ENCODE data around the gene CDKAL1.
"Not testable (repeated sequence)": the region's sequence is repeated elsewhere in the genome, so short reads cannot be mapped to it uniquely, and the experiment has no call there.

Gene CDKAL1

DNA sequence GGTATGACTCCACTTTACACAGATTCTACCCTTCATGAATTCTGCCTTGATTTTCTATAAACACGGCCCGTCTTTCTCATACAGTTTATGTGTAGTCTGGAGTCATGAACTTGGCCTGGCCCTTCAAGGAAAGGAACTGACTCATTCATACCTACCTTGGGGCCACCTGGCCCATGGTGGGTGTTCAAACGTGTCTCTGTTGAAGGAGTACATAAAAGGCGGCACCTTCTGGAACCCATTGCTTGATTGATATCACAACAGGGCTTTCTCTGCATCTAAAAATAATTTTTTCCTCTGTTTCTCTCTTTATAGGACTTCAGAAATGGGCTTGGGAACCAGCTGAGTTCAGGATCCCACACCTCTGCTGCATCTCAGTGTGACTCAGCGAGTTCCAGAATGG lies 696.3 kb downstream of the CDKAL1 start:
- DNase-seq, result no peak

DNA sequence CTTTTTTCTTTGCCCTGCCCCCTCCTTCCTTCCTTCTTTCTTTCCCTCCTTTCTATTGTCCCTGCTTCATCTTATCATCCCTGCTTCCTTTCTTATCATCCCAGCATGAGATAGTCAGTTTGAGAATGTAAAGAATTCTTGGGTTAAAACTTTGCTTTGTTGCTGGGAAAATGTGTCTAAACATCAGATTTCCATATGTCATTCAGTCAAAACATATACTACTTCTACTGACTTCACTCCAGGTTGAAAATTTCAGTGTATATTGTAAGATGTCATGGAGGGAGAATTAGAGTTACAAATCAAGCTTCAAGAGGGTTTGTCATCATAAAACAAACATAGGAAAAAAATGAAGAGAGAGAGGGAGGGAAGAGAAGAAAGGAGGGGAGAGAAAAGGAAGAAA lies 700.9 kb downstream of the CDKAL1 start:
- DNase-seq, result no peak

DNA sequence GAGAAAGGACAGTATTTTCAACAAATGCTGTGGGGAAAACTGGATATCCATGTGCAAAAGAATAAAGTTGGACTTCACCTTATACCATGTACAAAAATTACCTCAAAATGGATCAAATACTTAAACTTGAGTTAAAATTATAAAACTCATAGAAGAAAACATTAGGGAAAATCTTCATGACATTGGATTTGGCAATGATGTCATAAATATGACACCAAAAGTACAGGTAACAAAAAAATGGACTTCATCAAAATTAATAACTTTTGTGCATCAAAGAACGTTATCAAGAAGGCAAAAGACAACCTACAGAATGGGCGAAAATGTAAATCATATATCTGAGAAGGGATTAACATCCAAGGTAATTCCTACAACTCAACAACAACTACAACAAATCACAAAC lies 704.0 kb downstream of the CDKAL1 start:
- no peak for DNase-seq

DNA sequence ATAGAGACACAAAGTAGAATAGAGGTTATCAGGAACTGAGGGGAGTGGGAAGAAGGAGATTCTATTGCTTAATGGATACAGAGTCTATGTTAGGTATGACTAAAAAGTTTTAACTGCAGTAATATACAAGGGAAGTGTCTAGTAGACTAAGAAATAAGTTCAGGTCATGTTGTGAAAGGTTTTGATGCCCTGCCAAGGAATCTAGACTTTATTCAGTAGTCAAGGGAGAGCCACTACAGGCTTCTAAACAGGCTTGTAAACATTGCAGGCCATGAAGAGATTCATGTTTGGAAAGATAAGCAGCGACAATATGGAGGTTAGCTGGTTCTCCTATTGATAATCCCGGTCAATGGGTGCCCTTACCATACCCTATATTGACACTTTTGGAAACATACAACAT lies 706.5 kb downstream of the CDKAL1 start:
- no peak for DNase-seq

DNA sequence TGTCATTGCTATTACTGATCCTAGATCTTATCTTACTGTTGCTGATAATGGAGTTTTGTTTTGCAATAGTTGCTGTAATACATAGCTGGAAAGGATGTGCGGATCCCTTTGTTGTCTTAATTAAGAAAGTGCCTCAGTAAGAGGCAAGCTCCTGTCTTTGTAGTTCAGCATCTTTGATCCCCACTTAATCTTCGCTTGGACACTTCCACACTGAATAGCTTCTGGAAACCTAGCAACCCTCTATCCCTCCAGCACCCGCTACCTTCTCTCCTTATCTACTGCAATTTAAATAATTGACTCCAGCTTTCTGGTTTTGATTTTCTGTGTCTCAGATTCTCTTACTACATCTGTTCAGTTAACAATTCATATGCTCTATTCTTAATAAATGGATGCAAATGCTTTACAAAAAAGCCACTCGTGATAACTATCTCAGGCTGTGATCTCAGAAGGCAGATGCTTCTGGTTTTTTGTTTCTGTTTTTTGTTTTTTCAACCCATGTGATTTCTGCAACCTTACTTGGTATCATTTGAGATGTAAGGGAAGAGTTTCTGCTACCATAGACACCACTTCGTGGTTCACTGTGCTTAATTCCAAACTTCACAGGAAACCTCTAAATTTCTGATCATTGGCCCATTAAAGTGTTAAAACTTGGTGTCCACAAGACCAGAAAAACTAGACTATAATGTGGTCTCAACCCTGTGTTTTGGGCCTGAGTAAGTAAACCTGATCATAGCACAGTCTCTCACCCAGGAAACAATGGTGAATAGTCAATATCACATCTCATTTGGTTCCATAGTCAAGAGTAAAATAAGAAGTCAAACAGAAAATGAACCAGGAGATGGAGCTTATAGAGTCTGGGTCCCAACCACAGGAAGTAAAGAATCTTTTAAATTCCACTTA lies 707.2 kb downstream of the CDKAL1 start:
- no peak for DNase-seq

DNA sequence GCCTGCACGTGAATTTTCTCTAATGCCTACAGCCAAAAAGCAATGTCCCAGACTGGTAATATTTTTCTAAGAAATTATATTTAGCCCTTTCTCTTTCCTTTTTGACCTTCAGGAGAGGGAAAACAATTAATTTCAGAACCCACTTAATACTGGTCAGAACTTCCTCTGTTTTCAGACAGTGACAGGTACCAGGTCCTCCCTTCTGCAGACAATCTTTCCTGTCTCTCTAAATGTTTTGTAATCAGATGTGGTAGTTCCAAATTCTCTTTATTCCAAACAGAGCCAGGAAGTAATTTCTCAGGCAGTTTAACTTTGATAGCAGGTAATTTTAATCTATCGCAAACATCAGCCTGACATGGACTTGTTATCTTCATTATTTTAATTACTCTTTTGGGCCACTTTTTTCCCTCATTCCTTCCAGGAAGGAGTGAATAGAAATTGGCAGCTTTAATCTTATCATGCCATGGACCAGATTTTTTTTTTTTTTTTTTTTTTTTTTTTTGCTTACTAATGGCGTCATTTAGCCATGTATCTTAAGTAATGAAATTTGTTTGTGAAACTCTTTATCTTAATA lies 710.7 kb downstream of the CDKAL1 start:
- no peak for DNase-seq

DNA sequence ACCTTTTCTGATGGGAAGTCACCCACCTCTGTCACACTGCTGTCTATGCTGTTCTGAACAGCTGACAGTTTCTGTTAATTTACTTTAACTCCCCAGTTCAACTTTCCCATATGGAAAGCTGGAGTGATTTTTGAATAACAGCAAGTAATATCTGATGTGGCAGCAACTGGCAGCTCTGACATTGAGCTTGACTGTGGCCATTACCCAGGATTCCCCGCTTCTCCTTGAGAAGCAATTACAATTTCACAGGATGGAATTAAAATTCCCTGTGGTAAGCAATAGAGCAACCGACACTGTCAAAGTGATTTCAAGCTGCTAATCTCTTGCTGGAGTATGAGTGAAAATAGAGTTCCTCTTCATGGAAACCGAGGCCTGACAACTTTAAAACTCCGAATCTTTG lies 711.2 kb downstream of the CDKAL1 start:
- DNase-seq, result no peak

DNA sequence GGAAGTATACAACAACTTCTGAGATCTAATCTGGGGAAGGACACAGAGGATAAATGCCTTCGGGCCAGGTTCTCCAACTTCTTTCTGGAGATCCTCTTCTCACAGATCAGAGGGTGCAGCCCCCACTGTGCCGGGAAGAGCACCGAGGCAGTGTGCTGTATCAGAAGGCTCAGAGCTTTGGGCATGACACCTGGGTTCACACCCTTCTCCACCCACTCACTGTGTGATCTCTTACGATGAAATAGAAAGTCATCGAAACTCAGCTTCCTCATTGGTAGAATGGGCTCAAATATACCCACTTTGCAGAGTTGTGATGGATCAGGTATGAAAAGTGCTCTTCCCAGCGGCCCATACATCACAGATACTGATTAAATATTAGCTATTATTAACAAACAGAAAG lies 711.8 kb downstream of the CDKAL1 start:
- no peak for DNase-seq

DNA sequence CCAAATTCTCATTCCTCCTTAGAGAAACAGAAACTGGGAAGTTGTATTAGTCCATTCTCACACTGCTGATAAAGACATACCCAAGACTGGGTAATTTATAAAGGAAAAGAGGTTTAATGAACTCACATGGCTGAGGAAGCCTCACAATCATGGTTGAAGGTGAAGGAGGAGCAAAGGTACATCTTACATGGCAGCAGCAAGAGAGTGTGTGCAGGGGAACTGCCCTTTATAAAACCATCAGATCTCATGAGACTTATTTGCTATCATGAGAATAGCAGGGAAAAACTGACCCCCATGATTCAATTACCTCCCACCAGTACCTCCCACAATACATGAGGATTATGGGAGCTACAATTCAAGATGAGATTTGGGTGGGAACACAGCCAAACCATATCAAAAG lies 720.2 kb downstream of the CDKAL1 start:
- DNase-seq, result not testable (repeated sequence)

DNA sequence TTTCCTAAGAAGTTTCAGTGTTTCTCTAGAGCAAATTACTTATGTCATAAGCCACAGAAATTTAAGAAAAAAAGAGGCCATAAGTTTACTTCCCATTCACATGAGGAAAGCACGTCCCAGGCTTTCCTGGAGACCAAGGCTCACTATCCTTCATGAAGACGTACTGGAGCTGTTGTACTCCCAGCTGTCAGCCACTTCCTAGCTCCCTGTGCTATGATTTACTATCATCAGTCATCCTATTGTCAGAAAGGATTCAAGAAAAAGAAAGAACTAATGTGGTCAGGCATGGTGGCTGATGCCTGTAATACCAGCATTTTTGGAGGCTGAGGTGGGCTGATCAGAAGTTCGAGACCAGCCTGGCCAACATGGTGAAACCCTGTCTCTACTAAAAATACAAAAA lies 721.9 kb downstream of the CDKAL1 start:
- DNase-seq, result no peak

DNA sequence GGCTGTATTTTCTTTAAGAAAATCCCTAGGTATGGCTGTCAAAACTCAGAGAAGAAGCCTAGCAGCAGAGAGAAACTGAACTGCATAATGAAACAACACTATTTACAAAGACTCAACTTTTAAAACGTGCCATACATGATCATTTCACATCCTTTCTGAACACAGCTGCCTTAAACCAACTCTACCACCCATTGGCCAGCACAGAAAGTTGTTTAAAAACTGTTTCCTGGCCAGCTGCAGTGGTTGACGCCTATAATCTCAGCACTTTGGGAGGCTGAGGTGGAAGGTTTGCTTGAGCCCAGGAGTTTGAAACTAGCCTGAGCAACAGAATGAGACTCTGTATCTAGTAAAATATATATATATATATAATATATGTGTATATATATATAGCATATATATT lies 722.9 kb downstream of the CDKAL1 start:
- DNase-seq, result no peak

DNA sequence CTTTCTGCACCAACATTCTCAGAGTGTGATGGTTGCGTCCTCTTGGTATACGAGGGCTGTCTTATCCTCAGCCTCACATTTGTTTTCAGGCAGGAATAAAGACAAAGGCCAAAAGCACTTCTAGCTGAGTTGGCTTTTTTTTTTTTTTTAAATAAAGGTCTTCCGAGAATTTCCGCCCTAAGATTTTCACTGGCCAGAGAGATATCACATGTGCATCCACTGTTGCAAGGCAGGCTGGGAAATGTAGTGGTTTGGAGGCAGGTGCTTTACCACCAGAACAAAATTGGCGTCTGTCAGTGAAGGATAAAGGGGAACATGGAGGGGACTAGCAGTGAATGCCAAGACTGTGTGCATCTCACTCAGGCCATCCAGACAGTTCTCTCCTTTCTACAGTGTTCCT lies 724.4 kb downstream of the CDKAL1 start:
- DNase-seq, result no peak

DNA sequence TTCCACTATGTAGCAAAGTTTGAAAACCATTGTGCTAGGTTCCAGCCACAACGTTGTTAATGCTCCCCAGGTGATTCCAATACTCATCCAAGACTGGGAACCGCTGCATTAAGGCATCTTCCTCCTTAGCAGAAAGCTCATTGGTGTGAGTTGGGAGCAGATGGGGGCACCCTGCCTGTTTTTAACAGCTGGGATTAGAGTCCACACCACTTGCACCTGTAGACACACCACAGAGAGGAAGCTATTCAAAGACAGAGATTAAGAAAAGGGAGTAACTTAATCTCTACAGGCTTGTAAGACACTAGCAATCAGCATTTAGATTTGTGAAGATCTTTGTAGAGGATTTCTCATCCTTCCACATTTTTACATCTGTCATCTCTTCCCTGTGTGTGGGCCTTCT lies 725.4 kb downstream of the CDKAL1 start:
- DNase-seq, result no peak

DNA sequence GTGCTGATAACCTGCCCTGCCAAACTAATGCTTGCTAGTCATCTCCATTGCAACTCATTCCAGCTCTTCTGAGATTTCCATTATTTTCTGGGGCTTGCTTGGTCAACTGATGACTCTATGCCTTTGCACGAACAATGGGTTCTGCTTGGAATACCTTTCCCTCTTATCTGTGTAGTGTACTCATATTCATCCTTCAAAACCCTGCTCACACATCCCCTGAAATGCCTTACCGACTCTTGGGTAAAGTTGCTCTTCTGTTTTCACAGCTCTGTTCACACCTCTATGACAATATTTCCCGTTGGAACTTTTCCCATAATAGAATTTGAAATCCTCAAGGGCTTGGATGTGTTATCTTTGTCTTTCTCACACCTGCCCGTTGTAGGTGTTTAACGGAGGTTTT lies 728.2 kb downstream of the CDKAL1 start:
- no peak for DNase-seq

DNA sequence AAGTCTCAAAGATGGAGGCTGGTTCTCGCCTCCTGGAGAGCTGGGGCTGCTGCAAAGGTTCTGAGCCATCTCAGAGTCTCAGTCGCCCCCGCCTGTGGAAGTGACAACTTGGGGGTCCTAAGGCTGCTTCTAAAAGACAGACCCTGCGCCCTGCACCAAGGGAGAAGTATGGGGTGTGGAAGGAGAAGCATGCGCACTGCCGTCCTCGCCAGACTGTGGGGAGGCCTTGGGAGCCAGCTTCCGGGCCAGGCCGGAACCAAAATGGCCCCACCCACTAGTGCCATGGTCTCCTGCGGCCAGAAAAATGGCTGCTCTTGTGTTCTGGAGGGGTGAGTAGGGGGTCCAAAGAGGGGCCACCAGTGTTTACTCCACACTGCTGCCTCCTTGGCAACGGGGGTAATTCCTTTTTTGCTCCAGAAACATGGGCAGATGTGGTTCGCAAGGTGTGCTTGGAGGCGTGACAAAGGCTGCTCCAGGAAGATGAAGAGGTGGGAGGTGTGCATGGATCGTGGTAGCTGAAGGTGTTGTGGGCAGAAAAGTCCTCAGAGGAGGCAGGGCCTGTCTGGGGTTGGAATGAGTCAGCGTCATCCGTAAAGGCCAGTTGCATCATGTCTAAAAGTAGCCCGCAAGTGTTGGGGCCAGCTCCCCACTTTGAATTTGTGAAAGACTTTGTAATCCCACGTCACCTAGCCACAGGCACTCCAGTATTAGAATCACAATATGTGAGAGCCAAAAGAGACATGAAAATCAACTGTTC lies 729.5 kb downstream of the CDKAL1 start:
- DNase-seq, result no peak

DNA sequence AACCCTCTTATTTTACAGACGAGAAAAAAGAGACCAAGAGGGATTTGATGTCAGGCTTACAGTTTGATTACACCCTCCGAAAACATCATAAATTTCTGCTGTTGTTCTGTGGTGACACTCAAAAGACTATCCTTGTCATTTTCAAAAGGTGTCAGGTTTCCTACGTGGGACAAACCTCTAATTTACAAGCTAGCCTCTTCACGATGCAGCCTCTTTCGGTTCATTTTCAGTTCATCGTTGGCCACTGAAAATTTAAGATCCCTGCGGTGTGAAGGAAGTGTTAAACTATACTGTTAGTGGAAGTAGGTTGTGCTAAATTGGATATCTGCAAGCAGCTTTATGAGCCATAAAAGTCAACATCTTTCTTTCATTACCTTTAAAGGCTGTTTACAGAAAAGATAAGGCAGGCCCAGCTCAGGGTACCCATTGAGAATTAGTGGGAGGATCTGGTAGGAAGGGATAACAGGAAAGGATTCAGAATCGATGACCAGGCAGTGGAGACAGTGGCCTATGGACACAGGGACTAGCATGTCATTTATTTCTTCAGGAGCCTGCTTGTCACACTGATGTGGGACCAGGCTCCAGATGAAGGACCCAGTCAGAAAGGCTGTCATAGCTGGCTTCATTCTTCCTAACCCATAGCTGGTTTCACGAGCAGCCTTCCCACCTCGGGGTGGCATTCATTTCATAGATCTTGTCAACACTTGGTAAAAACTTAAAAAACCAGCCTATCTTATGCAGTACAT lies 730.2 kb downstream of the CDKAL1 start:
- DNase-seq, result no peak

DNA sequence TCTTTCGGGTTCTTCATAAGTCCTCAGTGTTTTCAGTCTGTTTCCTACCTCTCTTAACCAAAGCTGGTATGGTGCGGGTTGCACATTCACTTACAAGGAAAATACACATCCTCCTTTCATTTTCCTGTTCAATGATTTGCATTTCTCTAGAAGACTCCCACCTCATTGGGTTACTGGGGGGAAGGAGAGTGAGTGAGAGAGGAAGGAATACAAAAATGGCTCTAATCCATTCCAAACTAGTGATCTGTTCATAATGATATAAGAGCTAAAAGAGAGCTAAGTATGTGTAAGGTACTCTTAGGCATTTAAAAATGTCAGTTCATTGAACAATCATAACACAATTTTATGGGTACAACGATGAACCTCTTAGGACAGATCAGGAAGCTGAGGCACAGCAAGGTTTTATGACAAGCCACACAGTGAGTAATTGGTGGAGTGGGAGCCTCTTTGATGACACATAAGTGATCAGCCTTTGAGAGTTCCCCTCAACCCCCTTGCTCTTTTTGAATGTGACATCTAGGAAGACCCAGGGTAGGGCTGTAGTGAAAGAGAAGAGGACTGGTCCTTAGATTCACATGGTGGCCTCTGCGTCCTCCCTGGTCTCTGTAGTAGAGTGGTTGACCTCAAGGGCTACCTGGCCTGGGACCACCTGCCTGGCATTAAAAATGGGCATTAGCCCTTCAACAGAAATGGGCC lies 730.9 kb downstream of the CDKAL1 start:
- no peak for DNase-seq

DNA sequence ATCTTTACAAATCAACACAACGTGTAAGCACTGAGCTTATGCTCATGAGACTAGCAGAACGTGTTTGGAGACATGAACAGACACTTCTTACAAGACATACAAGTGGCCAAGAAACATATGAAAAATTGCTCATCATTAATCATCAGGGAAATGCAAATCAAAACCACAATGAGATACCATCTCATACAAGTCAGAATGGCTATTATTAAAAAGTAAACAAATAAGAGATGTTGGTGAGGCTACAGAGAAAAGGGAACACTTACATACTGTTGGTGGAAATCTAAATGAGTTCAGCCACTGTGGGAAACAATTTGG lies 731.4 kb downstream of the CDKAL1 start:
- DNase-seq, result no peak

DNA sequence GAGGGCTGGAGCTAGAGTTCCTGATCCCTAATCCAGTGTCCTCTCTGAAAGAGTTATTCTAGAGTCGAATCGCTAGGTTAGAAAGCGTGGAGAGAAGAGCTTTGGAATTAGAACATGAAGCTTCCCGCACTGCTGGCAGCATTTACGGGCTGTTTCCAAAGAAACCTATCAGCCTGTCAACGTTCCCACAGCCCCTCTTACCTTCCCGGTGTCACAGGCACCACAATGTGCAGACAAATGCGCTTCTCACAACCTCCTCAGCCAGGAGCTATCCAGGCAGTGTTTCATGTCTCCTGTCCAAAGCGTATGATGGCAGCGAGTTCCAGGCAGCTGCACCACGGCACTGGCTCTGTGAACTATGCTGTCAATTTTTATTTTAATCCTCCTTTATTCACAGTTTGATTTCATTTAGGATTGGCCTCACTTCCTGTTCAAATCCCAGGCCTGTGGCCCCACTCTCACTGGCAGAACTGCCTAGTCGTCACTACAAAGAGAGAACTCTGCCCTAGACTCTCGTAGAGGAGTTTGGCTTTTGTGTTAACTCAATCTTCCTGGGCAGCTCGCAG lies 736.5 kb downstream of the CDKAL1 start:
- no peak for DNase-seq

DNA sequence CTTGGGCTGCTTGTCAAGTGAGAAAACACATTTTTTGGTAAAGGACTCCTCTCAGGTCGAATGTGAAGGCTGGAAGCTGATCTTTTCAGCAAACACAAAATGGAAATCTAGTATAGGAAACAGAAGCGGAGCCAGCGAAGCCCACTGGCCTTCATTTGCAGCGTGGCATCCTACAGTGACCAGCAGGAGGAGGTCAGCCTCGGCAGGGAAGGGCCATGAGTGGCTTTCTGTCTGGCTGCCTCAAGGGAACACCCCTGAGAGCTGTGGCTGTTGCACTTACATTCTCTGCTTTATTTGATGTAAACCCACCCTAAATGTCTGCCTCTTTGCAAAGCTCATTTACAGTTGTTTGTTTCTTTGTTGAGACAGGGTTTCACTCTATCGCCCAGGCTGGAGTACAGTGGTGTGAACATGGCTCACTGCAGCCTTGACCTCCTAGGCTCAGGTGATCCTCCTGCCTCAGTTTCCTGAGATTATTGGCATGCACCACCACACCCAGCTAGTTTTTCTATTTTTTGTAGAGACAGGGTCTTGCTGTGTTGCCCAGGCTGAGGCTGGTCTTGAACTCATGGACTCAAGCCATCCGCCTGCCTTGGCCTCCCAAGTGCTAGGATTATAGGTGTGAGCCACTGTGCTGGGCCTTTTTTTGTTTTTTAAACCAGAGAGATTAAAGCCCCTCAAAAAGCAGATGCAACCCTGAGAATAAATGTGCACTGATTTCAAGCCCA lies 737.3 kb downstream of the CDKAL1 start:
- no peak for DNase-seq

DNA sequence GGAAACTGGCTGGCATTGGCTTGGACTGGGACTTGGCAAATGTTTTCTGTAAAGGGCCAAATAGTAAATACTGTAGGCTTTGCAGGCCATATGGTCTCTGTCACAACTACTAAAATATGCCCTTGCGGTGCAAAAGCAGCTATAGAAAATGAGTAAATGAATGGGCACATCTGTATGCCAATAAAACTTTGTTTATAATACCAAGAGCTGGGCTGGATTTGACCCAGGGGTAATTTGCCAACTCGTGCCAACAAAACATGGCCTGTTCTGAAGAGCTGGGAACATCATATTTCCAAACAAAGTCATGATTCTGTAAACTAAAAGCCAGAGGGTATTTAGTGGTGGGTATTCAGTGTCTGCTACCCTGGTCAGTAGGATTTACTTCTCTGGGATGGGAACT lies 739.2 kb downstream of the CDKAL1 start:
- DNase-seq, result no peak

DNA sequence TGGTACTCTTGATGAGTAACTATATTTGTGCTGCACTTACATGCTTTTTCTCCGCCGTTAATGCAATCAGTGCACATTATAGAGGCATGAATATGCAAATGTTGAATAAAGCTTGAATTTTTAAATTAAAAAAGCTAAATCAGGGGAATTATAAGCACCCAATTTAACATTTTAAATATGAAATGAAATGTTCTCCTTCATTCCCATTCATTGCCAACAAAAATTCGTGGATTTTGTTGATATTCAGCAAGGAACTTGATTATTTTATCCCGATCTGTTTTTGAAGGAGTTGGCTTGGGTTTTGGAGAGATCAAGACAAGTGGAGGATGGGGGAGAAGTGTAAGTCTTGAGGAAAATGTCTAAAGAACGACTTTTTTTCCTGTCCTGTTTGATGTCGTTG lies 740.6 kb downstream of the CDKAL1 start:
- no peak for DNase-seq
